GM04504 (cell line): Measurements from ENCODE around the gene RAD50.
"Not testable (repeated sequence)": the region's sequence is repeated elsewhere in the genome, so short reads cannot be mapped to it uniquely, and the experiment has no call there.

Experiments
- DNase-seq: peaks from one replicate; pipeline ENCODE4 v3.0.0-alpha.2; 2012; ENCODE audit warnings: low read depth

The RAD50 gene

DNA sequence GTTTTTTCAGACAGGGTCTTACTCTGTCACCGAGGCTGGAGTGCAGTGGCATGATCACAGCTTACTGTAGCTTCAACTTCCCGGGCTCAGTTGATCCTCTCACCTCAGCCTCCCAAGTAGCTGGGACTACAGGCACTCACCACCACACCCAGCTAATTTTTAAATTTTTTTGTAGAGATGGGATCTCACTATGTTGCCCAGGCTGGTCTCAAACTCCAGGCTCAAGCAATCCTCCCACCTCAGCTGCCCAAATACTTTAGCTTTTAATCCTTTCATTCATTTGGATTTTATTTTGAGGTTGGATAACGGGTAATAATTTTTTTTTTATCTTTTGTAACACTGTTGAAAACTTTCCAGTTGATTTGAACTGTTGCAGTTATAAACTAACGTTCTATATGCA is 76.8 kb downstream of the RAD50 start:
- DNase-seq: not testable (repeated sequence)

DNA sequence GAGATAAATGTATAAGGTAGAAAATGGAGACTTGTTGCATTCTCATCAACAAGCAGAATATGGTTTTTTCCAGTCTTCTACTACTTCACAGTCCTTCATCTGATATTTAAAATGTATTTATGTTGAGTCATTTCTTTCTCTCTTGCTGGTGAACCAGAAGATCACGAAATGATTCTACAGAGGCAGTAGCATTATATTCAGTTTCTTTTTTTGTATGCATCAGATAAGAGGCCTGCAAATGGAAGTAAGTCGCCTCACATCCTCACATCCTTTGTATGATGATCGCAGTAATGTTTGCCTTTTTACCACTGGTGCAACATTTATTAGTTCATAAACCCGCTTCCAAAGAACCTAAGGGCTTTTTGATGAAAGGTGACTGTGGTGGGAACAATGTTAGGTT is 79.1 kb downstream of the RAD50 start:
- DNase-seq: no peak

DNA sequence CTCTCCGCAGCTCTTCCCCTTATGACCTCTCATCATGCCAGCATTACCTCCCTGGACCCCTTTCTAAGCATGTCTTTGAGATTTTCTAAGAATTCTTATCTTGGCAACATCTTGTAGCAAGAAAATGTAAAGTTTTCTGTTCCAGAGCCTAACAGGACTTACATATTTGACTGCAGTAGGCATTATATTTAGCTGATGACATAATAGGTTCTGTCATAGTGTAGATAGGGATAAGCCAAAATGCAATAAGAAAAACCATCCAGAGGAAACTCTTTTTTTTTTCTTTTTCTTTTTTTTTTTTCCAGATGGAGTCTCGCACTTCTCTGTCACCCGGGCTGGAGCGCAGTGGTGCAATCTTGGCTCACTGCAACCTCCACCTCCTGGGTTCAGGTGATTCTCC is 80.5 kb downstream of the RAD50 start:
- DNase-seq: no peak

DNA sequence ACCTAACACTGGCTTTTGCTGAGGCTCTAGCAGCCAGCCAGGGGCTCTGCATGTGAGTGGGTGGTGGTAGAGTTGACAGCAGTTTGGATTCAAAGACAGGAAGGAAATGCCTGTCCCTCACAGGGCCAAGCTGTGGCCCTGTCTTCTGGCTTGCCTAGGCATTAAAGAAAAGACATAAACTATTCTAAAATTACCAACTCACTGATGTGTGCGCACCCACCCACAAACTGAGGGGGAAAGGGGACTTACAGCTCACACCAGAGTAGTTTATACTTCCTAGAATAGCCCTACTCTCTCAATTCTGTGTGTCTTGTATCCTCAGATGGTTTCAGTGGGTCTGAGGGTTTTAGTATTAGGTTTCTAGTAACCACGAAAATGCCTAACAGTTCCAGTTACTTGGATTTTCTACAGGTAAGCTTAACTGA is 82.9 kb downstream of the RAD50 start:
- DNase-seq: no peak

DNA sequence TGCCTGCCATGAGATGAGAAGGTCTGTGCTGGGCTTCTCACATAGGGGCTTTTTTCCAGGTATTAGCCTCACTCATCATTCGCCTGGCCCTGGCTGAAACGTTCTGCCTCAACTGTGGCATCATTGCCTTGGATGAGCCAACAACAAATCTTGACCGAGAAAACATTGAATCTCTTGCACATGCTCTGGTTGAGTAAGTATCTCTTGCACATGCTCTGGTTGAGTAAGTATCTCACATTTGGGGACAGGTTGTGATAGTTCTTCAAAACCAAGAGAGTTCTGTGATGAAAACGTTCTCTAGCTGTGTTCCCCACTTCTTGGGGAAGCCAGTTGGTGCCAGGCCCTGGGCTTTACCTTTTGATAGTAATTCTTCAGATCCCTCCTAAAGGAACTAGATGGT is 83.8 kb downstream of the RAD50 start:
- DNase-seq: no peak

- no peak for DNase-seq
Measured at GRCh38 chr5:132641241-132641723, 84.5 kb downstream of the RAD50 start.

- no peak for DNase-seq
Measured at GRCh38 chr5:132641841-132642240, 85.1 kb downstream of the RAD50 start.

DNA sequence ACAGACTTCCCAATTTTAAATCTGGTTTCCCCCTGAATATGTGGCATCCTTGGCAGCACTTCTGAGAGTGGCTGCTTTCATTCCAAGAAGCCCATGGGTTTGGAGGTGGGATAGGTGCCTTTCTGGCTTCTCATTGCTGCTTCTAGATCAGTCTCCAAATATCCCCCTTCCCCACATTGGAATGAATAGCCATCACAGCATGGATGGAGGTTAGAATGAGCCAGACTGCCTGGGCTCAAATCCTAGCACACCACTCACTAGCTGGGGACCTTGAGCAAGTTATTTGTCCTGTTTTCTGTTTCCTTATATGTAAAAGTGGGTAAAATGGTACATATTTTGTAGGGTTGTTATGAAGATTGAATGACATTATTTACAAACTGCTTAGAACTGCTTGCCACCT is 87.4 kb downstream of the RAD50 start:
- no peak for DNase-seq

DNA sequence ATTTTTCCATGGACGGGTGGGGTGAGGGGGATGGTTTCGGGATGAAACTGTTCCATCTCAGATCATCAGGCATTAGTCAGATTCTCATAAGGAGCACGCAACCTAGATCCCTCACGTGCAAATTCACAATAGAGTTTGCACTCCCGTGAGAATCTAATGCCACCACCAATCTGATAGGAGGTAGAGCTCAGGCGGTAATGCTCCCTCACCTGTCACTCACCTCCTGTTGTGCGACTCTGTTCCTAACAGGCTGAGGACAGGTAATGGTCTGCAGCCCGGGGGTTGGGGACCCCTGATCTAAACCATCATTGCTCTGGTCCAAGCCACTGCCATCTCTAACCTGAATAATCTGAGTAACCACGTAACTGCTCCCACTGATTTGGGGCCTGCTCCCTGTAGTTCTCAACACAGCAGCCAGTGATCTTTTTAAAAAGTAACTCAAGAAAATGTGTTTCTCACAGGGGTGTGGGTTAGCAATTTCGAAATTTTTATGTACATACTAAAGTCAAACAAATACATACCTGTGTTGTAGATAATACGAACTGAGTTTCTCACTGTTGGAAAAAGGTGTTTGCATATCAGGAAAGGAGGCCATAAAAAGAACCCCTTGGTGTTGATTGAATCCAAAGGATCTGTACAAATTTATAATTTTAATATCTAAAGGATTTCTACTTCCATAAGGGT is 89.9 kb downstream of the RAD50 start:
- DNase-seq: no peak

- no peak for DNase-seq
Measured at GRCh38 chr5:132647473-132647872, 90.7 kb downstream of the RAD50 start.

GRCh38 chr5:132648355-132648754 is 91.6 kb downstream of the RAD50 start:
- no peak for DNase-seq

- no peak for DNase-seq
Measured at GRCh38 chr5:132651838-132652469, 95.2 kb downstream of the RAD50 start.

DNA sequence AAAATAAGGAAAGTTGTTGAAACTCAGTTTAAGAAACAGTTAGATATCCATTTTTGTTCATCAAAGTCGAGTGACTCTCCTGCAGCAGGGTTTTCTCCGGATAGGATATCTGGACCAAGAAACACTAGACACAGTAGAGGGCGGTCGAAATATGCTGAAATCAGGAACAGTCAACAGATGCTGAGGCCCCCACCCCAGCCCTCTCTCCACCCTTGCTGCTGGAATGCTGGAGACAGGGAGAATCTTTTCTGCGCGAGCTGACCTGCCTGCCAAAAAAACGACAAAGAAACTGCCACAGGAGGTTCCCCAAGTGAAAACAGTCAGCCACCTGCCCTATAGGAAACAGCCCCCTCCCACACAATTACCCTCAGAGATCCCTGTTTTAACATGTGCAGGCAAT is 96.9 kb downstream of the RAD50 start:
- DNase-seq: no peak

DNA sequence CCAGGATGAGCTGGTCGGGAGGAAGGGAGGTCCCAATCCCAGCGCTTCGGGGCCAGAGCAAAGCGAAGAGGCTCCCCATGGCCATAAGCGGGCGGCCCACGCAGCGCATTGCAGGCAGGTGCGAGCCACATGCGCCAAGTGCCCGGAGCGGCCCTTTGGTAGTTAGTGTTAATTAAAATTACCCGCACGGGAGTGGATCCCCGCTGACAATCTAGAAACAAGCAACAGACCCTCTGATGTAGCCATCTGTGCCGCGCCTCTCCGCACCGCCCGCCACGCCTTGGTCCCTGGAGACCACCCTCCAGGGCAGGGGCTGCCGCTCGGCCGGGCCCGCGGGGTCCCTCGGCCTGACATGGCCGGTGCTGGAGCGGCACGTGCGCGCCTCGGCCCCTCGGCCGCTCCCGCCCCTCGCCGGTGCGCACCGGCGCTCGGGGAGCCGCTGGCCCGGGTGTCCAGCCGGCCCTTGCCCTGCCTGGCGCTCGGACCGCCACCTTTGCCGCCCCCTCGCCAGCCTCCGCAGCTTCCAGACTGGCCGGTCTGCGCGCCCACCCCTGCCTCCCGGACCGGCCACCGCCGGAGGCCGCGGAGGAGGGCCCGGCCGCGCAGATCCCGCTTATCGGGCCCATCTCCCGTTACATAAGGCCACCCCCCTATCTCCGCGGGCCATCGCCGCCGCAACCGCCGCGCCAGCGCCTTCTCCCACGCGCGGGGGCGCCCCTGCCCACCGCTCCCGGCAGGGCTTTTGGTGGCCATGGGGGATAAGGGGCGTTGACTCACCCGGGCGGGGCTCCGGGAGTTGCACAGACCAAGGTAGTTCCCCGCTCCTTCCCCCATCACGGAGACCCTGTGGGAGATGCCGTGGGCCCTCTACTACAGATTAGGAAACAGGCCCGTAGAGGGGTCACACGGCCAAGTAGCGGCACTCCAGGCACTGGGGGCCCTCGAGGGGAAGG is 99.3 kb downstream of the RAD50 start:
- no peak for DNase-seq

- DNase-seq: no peak
Measured at GRCh38 chr5:132656774-132657355, 100.1 kb downstream of the RAD50 start.

- DNase-seq: no peak
Measured at GRCh38 chr5:132657676-132658380, 101.1 kb downstream of the RAD50 start, which contains the start of gene IL13. Gene IL13, plus strand, starts transcription at chr5:132658173. Its CDS starts 14 bp downstream, at chr5:132658187.

- DNase-seq: no peak
Measured at GRCh38 chr5:132658381-132659302, 101.9 kb downstream of the RAD50 start.

- no peak for DNase-seq
Measured at GRCh38 chr5:132659598-132660493, 103.1 kb downstream of the RAD50 start.

- DNase-seq: no peak
Measured at GRCh38 chr5:132661231-132662003, 104.6 kb downstream of the RAD50 start.
